Measurements from ENCODE around the gene COQ9. TPM values are rescaled to one million over a fixed set of nuclear protein-coding genes. Genes with fewer than 3 reads are reported as not detected.

The COQ9 gene
- total RNA-seq, 1 donor from 2014 or later, result 37.6 TPM

GRCh38 chr16:57485091-57485915, 38.0 kb downstream of the COQ9 start:
- H3K4me1 ChIP-seq, result peaks cover 47% of the 10 kb centered on the region
- intact Hi-C loops (cut with DNase I), result no loop called here
- no peak for DNase-seq (ENCODE audit: extremely low spot score in 2 of 2)
- H3K9me3 ChIP-seq, result no peaks in the 10 kb centered on the region
- peak overlapping the region; percentile 77 for H3K27ac ChIP-seq
- H3K36me3 ChIP-seq, result no peaks in the 10 kb centered on the region
- no peak for TF ChIP-seq CTCF (IDR thresholded peaks at IDR 0.05)
- TF ChIP-seq POLR2AphosphoS5 (IDR thresholded peaks at IDR 0.05; ENCODE audit: insufficient read depth in 1 of 2, low read depth in 1 of 2), result peak in 1 of 2 donors; percentile 20
- no peaks in the 10 kb centered on the region for H3K27me3 ChIP-seq
- peak overlapping the region; percentile 85 to 93 for H3K4me3 ChIP-seq

- Histone ChIP-seq H3K27ac (peak within 1 kb of the TSS; percentile 77), H3K27me3 (no peaks in the 10 kb centered on the region), H3K36me3 (no peaks in the 10 kb centered on the region), H3K4me3 (peak within 1 kb of the TSS; percentile 85 to 93), H3K4me1 (peaks cover 39% of the 10 kb centered on the region), H3K9me3 (no peaks in the 10 kb centered on the region)
- intact Hi-C loops (cut with DNase I), result no loop called here
- peak in 1 of 2 donors; percentile 45 for TF ChIP-seq POLR2A (IDR thresholded peaks at IDR 0.05)
- TF ChIP-seq CTCF (IDR thresholded peaks at IDR 0.05), result no peak
- no peak for DNase-seq (ENCODE audit: extremely low spot score in 2 of 2)
These were observed 38.9 kb downstream of the COQ9 start, which contains the start of gene DOK4 for GRCh38 chr16:57485916-57486857. Gene DOK4, minus strand, starts transcription at chr16:57486493. Its CDS starts 6,986 bp downstream, at chr16:57479507.

- peaks cover 37% of the 10 kb centered on the region for H3K4me1 ChIP-seq
- TF ChIP-seq POLR2AphosphoS5 (IDR thresholded peaks at IDR 0.05; ENCODE audit: insufficient read depth in 1 of 2, low read depth in 1 of 2) (no peak), CTCF (IDR thresholded peaks at IDR 0.05) (no peak), POLR2A (IDR thresholded peaks at IDR 0.05) (no peak)
- intact Hi-C loops (cut with DNase I), result no loop called here
- no peaks in the 10 kb centered on the region for H3K9me3 ChIP-seq
- no peak for DNase-seq (ENCODE audit: extremely low spot score in 2 of 2)
- H3K27me3 ChIP-seq, result no peaks in the 10 kb centered on the region
- H3K4me3 ChIP-seq, result peak overlapping the region; percentile 85 to 93
- H3K36me3 ChIP-seq, result no peaks in the 10 kb centered on the region
- H3K27ac ChIP-seq, result peak overlapping the region; percentile 77
These were observed 39.9 kb downstream of the COQ9 start for GRCh38 chr16:57486858-57487834.

- no peak overlapping the region for H3K27ac ChIP-seq
- H3K4me1 ChIP-seq, result peaks cover 25% of the 10 kb centered on the region
- H3K27me3 ChIP-seq, result no peaks in the 10 kb centered on the region
- no peak for DNase-seq (ENCODE audit: extremely low spot score in 2 of 2)
- H3K36me3 ChIP-seq, result no peaks in the 10 kb centered on the region
- H3K4me3 ChIP-seq, result no peak overlapping the region
- intact Hi-C loops (cut with DNase I), result no loop called here
- TF ChIP-seq CTCF (IDR thresholded peaks at IDR 0.05), result no peak
- TF ChIP-seq POLR2AphosphoS5 (IDR thresholded peaks at IDR 0.05; ENCODE audit: insufficient read depth in 1 of 2, low read depth in 1 of 2), result no peak
- TF ChIP-seq POLR2A (IDR thresholded peaks at IDR 0.05), result no peak
- no peaks in the 10 kb centered on the region for H3K9me3 ChIP-seq
These were observed 42.0 kb downstream of the COQ9 start for GRCh38 chr16:57489229-57489628.

All from vagina (tissue), 2 donors.